GM06990 (cell line): Measurements from ENCODE around the gene ATG16L1.

Source experiments
- DNase-seq: peaks from one replicate; pipeline ENCODE4 v3.0.0-alpha.2; 2011; ENCODE audit not compliant: insufficient read length; ENCODE audit errors: extremely low read depth
- H3K27me3 ChIP-seq: replicated peaks from 2 replicates; pipeline ENCODE4 v1.6.0; 2011; ENCODE audit warnings: low read length; ENCODE audit not compliant: control insufficient read depth, insufficient read depth
- H3K36me3 ChIP-seq: 2 replicates; pipeline ENCODE4 v1.5.1; 2011; ENCODE audit warnings: low read length; ENCODE audit not compliant: control insufficient read depth, insufficient read depth
- H3K4me3 ChIP-seq: replicated peaks from 2 replicates; pipeline ENCODE4 v1.5.1; 2011; ENCODE audit warnings: low read depth, mild to moderate bottlenecking, control low read depth, low read length
- TF ChIP-seq, protein P1 (sequence below): IDR thresholded peaks from 2 replicates; pipeline ENCODE4 v1.5.1; 2011; ENCODE audit warnings: low read length, control low read depth, mild to moderate bottlenecking, inconsistent platforms; ENCODE audit not compliant: insufficient read depth, poor library complexity, severe bottlenecking

The ATG16L1 gene

GRCh38 chr2:233252227-233252626 lies 754 bp downstream of the ATG16L1 start:
- TF ChIP-seq, protein P1, sequence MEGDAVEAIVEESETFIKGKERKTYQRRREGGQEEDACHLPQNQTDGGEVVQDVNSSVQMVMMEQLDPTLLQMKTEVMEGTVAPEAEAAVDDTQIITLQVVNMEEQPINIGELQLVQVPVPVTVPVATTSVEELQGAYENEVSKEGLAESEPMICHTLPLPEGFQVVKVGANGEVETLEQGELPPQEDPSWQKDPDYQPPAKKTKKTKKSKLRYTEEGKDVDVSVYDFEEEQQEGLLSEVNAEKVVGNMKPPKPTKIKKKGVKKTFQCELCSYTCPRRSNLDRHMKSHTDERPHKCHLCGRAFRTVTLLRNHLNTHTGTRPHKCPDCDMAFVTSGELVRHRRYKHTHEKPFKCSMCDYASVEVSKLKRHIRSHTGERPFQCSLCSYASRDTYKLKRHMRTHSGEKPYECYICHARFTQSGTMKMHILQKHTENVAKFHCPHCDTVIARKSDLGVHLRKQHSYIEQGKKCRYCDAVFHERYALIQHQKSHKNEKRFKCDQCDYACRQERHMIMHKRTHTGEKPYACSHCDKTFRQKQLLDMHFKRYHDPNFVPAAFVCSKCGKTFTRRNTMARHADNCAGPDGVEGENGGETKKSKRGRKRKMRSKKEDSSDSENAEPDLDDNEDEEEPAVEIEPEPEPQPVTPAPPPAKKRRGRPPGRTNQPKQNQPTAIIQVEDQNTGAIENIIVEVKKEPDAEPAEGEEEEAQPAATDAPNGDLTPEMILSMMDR, result no peak
- no peak for DNase-seq

GRCh38 chr2:233255151-233255550 lies 3.7 kb downstream of the ATG16L1 start:
- H3K27me3 ChIP-seq, result no peaks in the 10 kb centered on the region

More at GRCh38 chr2:233252227-233252626, 754 bp downstream of the ATG16L1 start:
- peak overlapping the region; percentile 99 for H3K4me3 ChIP-seq
- no peaks in the 10 kb centered on the region for H3K27me3 ChIP-seq
- peaks cover 1% of the 10 kb centered on the region; the same call in 1 of the 2 replicates for H3K36me3 ChIP-seq

DNA sequence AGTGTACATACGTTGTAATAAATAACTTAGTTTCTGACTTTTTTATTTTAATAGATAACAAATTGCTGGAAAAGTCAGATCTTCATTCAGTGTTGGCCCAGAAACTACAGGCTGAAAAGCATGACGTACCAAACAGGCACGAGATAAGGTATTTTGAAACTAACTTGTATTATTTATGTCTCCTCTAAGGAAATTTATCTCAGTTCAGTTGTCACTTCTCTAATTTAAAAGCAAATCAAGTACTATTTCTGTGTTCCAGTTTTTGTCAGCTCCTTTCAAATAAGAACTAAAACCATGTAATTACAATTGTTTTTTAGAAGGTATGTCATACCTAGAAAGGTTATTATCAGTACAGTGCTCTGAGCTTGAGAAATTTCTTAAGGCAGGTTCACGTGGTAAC lies 4.6 kb downstream of the ATG16L1 start:
- DNase-seq, result peak; percentile 24
- no peaks in the 10 kb centered on the region for H3K27me3 ChIP-seq
- TF ChIP-seq, protein P1, result no peak
- peaks cover 13% of the 10 kb centered on the region for H3K36me3 ChIP-seq
- H3K4me3 ChIP-seq, result no peak overlapping the region

More at GRCh38 chr2:233255151-233255550, 3.7 kb downstream of the ATG16L1 start:
- TF ChIP-seq, protein P1, result no peak
- Histone ChIP-seq H3K36me3 (peaks cover 13% of the 10 kb centered on the region), H3K4me3 (no peak overlapping the region)
- no peak for DNase-seq

- TF ChIP-seq, protein P1, result no peak
- H3K4me3 ChIP-seq, result no peak overlapping the region
- no peaks in the 10 kb centered on the region for H3K27me3 ChIP-seq
- peaks cover 17% of the 10 kb centered on the region for H3K36me3 ChIP-seq
- DNase-seq, result no peak
These were observed 6.7 kb downstream of the ATG16L1 start for GRCh38 chr2:233258211-233258610.

- TF ChIP-seq, protein P1, result no peak
- DNase-seq, result no peak
- Histone ChIP-seq H3K27me3 (no peaks in the 10 kb centered on the region), H3K4me3 (no peak overlapping the region), H3K36me3 (peaks cover 28% of the 10 kb centered on the region)
These were observed 8.3 kb downstream of the ATG16L1 start for GRCh38 chr2:233259730-233260129.

DNA sequence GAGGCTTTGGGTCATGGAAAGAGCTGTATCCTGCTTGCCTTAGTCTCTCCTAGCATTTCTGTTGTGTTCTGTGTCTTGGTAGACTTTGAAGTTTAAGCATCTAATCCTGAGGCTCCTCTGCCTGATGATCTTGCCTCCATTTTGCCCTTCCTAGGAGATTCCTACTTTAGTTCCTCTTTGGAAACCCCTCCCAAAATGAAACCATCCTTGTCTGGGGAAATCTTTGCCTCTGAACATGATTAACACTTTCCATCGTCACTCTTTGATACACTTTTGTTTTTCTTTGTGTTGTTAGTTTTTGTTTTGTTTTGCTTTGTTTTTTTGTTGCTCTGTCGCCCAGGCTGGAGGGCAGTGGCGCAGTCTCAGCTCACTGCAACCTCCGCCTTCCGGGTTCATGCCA lies 9.2 kb downstream of the ATG16L1 start:
- Histone ChIP-seq H3K27me3 (no peaks in the 10 kb centered on the region), H3K36me3 (peaks cover 29% of the 10 kb centered on the region)
- TF ChIP-seq, protein P1, result no peak

More for the DNA sequence above, 9.2 kb downstream of the ATG16L1 start:
- H3K4me3 ChIP-seq, result no peak overlapping the region
- DNase-seq, result no peak
